ENCODE measurements around the gene PMEL.

Gene PMEL

GRCh38 chr12:55915482-55915859, 50.4 kb downstream of the PMEL start:
- H3K4me2 ChIP-seq (ENCODE audit: low read depth, low read length), result no peak overlapping the region
- TF ChIP-seq EZH2 (optimal IDR thresholded peaks at IDR 0.05; ENCODE audit: low read depth, low read length), result no peak
- TF ChIP-seq CTCF (IDR thresholded peaks at IDR 0.05; ENCODE audit: low read length), result no peak
- TF ChIP-seq EZH2phosphoT487 (IDR thresholded peaks at IDR 0.05; ENCODE audit: low read length), result no peak

GRCh38 chr12:55912908-55913307, 52.9 kb downstream of the PMEL start:
- Histone ChIP-seq H3K9me2 (replicated peaks; ENCODE audit: insufficient read depth, low read length) (no peaks in the 10 kb centered on the region), H3K79me2 (ENCODE audit: low read length) (peaks cover 34% of the 10 kb centered on the region), H2AFZ (ENCODE audit: low read length) (no peak overlapping the region), H3K36me3 (replicated peaks; ENCODE audit: insufficient read depth, low read length) (no peaks in the 10 kb centered on the region), H3K27me3 (replicated peaks; ENCODE audit: insufficient read depth, low read length) (no peaks in the 10 kb centered on the region), H3K4me2 (ENCODE audit: low read depth, low read length) (no peak overlapping the region), H4K20me1 (ENCODE audit: insufficient read depth, low read length) (no peaks in the 10 kb centered on the region), H3K9ac (ENCODE audit: low read length) (no peak overlapping the region), H3K9me3 (replicated peaks; ENCODE audit: insufficient read depth, low read length) (no peaks in the 10 kb centered on the region), H3K4me3 (ENCODE audit: low read length) (no peak overlapping the region), H3K4me1 (ENCODE audit: low read length) (no peaks in the 10 kb centered on the region), H3F3A (ENCODE audit: insufficient read depth, low read length) (no peaks in the 10 kb centered on the region), H3K27ac (ENCODE audit: low read length) (no peak overlapping the region)
- TF ChIP-seq CTCF (IDR thresholded peaks at IDR 0.05; ENCODE audit: low read length), result no peak
- TF ChIP-seq EZH2 (optimal IDR thresholded peaks at IDR 0.05; ENCODE audit: low read depth, low read length), result no peak
- no peak for TF ChIP-seq EZH2phosphoT487 (IDR thresholded peaks at IDR 0.05; ENCODE audit: low read length)
- DNase-seq, result no peak

More at GRCh38 chr12:55915482-55915859, 50.4 kb downstream of the PMEL start:
- H3K27me3 ChIP-seq (replicated peaks; ENCODE audit: insufficient read depth, low read length), result no peaks in the 10 kb centered on the region
- no peaks in the 10 kb centered on the region for H3K4me1 ChIP-seq (ENCODE audit: low read length)
- H3F3A ChIP-seq (ENCODE audit: insufficient read depth, low read length), result no peaks in the 10 kb centered on the region
- no peaks in the 10 kb centered on the region for H3K9me2 ChIP-seq (replicated peaks; ENCODE audit: insufficient read depth, low read length)
- peaks cover 58% of the 10 kb centered on the region for H3K79me2 ChIP-seq (ENCODE audit: low read length)
- H3K9ac ChIP-seq (ENCODE audit: low read length), result no peak overlapping the region
- no peak overlapping the region for H3K27ac ChIP-seq (ENCODE audit: low read length)
- H3K36me3 ChIP-seq (replicated peaks; ENCODE audit: insufficient read depth, low read length), result no peaks in the 10 kb centered on the region
- no peak overlapping the region for H2AFZ ChIP-seq (ENCODE audit: low read length)
- H4K20me1 ChIP-seq (ENCODE audit: insufficient read depth, low read length), result no peaks in the 10 kb centered on the region
- no peak overlapping the region for H3K4me3 ChIP-seq (ENCODE audit: low read length)
- DNase-seq, result no peak
- H3K9me3 ChIP-seq (replicated peaks; ENCODE audit: insufficient read depth, low read length), result no peaks in the 10 kb centered on the region

GRCh38 chr12:55909513-55909884, 56.3 kb downstream of the PMEL start:
- Histone ChIP-seq H3K9ac (ENCODE audit: low read length) (no peak overlapping the region), H2AFZ (ENCODE audit: low read length) (no peak overlapping the region), H3F3A (ENCODE audit: insufficient read depth, low read length) (no peaks in the 10 kb centered on the region), H3K9me3 (replicated peaks; ENCODE audit: insufficient read depth, low read length) (no peaks in the 10 kb centered on the region), H3K4me2 (ENCODE audit: low read depth, low read length) (no peak overlapping the region), H3K79me2 (ENCODE audit: low read length) (peaks cover 16% of the 10 kb centered on the region; the same call in 1 of the 2 replicates), H3K36me3 (replicated peaks; ENCODE audit: insufficient read depth, low read length) (no peaks in the 10 kb centered on the region), H4K20me1 (ENCODE audit: insufficient read depth, low read length) (no peaks in the 10 kb centered on the region), H3K9me2 (replicated peaks; ENCODE audit: insufficient read depth, low read length) (no peaks in the 10 kb centered on the region), H3K27me3 (replicated peaks; ENCODE audit: insufficient read depth, low read length) (no peaks in the 10 kb centered on the region), H3K4me3 (ENCODE audit: low read length) (no peak overlapping the region), H3K27ac (ENCODE audit: low read length) (no peak overlapping the region), H3K4me1 (ENCODE audit: low read length) (no peaks in the 10 kb centered on the region)
- no peak for TF ChIP-seq EZH2 (optimal IDR thresholded peaks at IDR 0.05; ENCODE audit: low read depth, low read length)
- no peak for TF ChIP-seq EZH2phosphoT487 (IDR thresholded peaks at IDR 0.05; ENCODE audit: low read length)
- no peak for TF ChIP-seq CTCF (IDR thresholded peaks at IDR 0.05; ENCODE audit: low read length)
- no peak for DNase-seq
